Activated CD8-positive, alpha-beta T cell treated with anti-CD3 and anti-CD28 coated beads for 36 hours (primary cell): ENCODE measurements around the gene IL36G. TPM values are rescaled to one million over a fixed set of nuclear protein-coding genes. Genes with fewer than 3 reads are reported as not detected.
"Not testable (repeated sequence)": the region's sequence is repeated elsewhere in the genome, so short reads cannot be mapped to it uniquely, and the experiment has no call there.

Experiments
- ATAC-seq: fragments of 200-7000 bp; cut with Tn5 transposase; one replicate; pipeline ENCODE4 v1.10.0; 2021; ENCODE audit warnings: mild to moderate bottlenecking, moderate library complexity
- CTCF ChIA-PET: fragments of 350-600 bp; sonication (Branson Sonifier 250); formaldehyde crosslinking; loops from one replicate; lab custom pipeline; 2021; ENCODE audit warnings: antibody characterized with exemption; lab: Charles Lee
- POLR2A ChIA-PET: fragments of 350-600 bp; sonication (Branson Sonifier 250); formaldehyde crosslinking; loops from one replicate; lab custom pipeline; 2021; ENCODE audit warnings: antibody characterized with exemption; lab: Charles Lee
- DNase-seq: peaks from one replicate; pipeline ENCODE4 v3.0.0-alpha.2; 2020
- H3K27ac Mint-ChIP-seq: one replicate; pipeline ENCODE4 v1.8.0; 2021; ENCODE audit warnings: mild to moderate bottlenecking, mixed read lengths
- H3K27me3 Mint-ChIP-seq: one replicate; pipeline ENCODE4 v1.8.0; 2021; ENCODE audit warnings: mixed read lengths
- H3K36me3 Mint-ChIP-seq: one replicate; pipeline ENCODE4 v1.8.0; 2021; ENCODE audit warnings: low read depth, mixed read lengths
- H3K4me1 Mint-ChIP-seq: one replicate; pipeline ENCODE4 v1.8.0; 2021; ENCODE audit warnings: low read depth, mixed read lengths
- H3K4me3 Mint-ChIP-seq: one replicate; pipeline ENCODE4 v1.8.0; 2021; ENCODE audit warnings: mild to moderate bottlenecking, moderate library complexity, mixed read lengths
- H3K9me3 Mint-ChIP-seq: one replicate; pipeline ENCODE4 v1.8.0; 2021; ENCODE audit warnings: mixed read lengths
- intact Hi-C: fragments of 100-400 bp; cut with micrococcal nuclease; formaldehyde crosslinking; loops from one replicate; pipeline ENCODE4 v1.10.0; 2022
- total RNA-seq, 2 experiments: library from RNA; stranded (reverse); gene quantifications; one replicate each; pipeline ENCODE4 v1.2.3, GENCODE V29; 2021
- TF ChIP-seq, protein P1 (sequence below): fragments of 200-600 bp; IDR thresholded peaks from one replicate; pipeline ENCODE4 v1.8.0; 2022; ENCODE audit warnings: antibody characterized with exemption, mild to moderate bottlenecking

Gene IL36G
- total RNA-seq, result not detected

DNA sequence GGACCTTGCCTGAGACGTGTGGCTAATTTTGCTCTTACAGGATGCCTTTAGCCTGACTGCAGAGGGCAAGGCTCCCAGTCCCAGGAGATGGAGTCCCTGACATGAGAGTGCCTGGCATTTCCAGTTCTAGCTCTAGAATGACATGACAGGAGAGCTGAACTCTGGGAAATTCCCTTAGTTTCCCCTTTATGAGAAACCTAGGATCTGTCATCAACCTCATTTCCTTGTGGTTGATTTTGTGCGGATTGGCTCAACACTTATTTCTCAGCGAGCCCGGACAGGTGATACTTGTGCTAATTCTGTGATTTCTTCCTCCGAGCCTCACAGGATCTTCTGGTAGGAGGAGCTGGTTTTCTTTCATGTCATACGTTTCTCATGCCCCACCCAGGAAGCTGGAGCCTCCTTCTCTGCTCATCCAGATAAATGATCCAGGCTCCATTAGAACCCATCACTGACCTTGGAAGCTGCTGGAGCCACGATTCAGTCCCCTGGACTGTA is at the start of gene IL36G:
Gene IL36G, plus strand, starts transcription at position 448 of the 498 bp plus-strand sequence. CDS start 633 bp downstream, outside the sequence.
- Mint-ChIP-seq H3K4me3 (no peak within 1 kb of the TSS), H3K36me3 (no peaks in the 10 kb centered on the region), H3K9me3 (no peaks in the 10 kb centered on the region), H3K27ac (no peak within 1 kb of the TSS), H3K4me1 (peaks cover 29% of the 10 kb centered on the region), H3K27me3 (peaks cover 2% of the 10 kb centered on the region)
- ChIA-PET CTCF (interaction anchor here (1.1 to 3.1 kb wide), 3 partner anchors 18 to 39 kb away, joined by 3 to 8 read pairs (median 4); no protein-coding TSS in a partner anchor), POLR2A (interaction anchor here (0.6 kb wide), 1 partner anchor 57 kb away, joined by 3 read pairs; no protein-coding TSS in a partner anchor)
- intact Hi-C loops, result no loop called here
- ATAC-seq (no peak), DNase-seq (no peak)
- TF ChIP-seq, protein P1, sequence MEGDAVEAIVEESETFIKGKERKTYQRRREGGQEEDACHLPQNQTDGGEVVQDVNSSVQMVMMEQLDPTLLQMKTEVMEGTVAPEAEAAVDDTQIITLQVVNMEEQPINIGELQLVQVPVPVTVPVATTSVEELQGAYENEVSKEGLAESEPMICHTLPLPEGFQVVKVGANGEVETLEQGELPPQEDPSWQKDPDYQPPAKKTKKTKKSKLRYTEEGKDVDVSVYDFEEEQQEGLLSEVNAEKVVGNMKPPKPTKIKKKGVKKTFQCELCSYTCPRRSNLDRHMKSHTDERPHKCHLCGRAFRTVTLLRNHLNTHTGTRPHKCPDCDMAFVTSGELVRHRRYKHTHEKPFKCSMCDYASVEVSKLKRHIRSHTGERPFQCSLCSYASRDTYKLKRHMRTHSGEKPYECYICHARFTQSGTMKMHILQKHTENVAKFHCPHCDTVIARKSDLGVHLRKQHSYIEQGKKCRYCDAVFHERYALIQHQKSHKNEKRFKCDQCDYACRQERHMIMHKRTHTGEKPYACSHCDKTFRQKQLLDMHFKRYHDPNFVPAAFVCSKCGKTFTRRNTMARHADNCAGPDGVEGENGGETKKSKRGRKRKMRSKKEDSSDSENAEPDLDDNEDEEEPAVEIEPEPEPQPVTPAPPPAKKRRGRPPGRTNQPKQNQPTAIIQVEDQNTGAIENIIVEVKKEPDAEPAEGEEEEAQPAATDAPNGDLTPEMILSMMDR, result no peak

DNA sequence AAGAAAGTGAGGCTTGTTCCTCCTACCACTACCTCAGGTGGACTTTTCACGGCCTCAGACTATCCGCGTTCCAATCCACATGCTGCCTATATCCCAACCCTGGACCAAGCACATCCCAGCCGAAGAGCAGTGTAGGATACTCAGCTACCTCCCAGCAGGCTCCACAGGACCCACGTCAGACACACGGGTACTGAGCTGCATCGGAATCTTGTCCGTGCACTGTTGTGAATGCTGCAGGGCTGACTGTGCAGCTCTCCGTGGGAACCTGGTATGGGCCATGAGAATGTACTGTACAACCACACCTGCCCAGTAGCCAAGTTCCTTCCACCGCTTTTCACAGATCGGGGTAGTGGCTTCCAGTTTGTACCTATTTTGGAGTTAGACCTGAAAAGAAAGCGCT is 44.5 kb upstream of the IL36G start:
- CTCF ChIA-PET, result no interaction called here
- Mint-ChIP-seq H3K9me3 (no peaks in the 10 kb centered on the region), H3K36me3 (no peaks in the 10 kb centered on the region), H3K4me3 (no peak overlapping the region), H3K27me3 (no peaks in the 10 kb centered on the region), H3K4me1 (no peaks in the 10 kb centered on the region), H3K27ac (no peak overlapping the region)
- intact Hi-C loops, result no loop called here
- ATAC-seq (no peak), DNase-seq (no peak)
- TF ChIP-seq, protein P1, result no peak
- POLR2A ChIA-PET, result no interaction called here

DNA sequence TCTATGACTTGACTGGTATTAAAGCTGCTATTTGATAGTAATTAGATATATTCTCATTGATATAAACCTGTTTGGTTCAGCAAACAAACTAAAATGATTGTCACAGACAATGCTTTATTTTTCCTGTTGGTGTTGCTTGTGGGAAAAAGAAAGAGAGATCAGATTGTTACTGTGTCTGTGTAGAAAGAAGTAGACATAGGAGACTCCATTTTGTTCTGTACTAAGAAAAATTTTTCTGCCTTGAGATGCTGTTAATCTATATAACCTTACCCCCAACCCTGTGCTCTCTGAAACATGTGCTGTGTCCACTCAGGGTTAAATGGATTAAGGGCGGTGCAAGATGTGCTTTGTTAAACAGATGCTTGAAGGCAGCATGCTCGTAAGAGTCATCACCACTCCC is 43.7 kb upstream of the IL36G start:
- POLR2A ChIA-PET, CTCF ChIA-PET, H3K9me3 Mint-ChIP-seq, intact Hi-C loops, H3K36me3 Mint-ChIP-seq, DNase-seq, H3K27me3 Mint-ChIP-seq, ATAC-seq, H3K4me3 Mint-ChIP-seq, H3K4me1 Mint-ChIP-seq, H3K27ac Mint-ChIP-seq: not testable (repeated sequence)

DNA sequence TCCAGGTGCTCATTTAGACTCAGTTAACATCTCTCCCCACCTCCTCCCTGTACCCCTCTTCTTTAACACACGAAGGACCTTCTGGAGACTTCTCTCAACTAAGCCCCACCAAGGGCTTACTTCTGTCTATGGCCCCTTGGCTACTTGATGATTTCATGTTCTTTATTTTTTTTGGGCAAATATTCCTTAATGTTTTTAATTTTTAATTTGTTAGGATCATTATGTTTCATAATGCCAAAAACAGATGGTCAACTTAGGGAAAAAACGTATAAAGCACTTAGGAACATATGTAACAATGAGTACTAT is 40.9 kb upstream of the IL36G start:
- intact Hi-C loops, result no loop called here
- H3K36me3 Mint-ChIP-seq, result no peaks in the 10 kb centered on the region
- H3K4me1 Mint-ChIP-seq, result peaks cover 9% of the 10 kb centered on the region
- H3K4me3 Mint-ChIP-seq, result no peak overlapping the region
- CTCF ChIA-PET, result interaction anchor here (1.5 kb wide), 1 partner anchor 10 kb away, joined by 3 read pairs; no protein-coding TSS in a partner anchor
- H3K27ac Mint-ChIP-seq, result no peak overlapping the region
- no peak for DNase-seq
- H3K27me3 Mint-ChIP-seq, result no peaks in the 10 kb centered on the region
- TF ChIP-seq, protein P1, result no peak
- POLR2A ChIA-PET, result no interaction called here
- no peak for ATAC-seq
- H3K9me3 Mint-ChIP-seq, result no peaks in the 10 kb centered on the region

DNA sequence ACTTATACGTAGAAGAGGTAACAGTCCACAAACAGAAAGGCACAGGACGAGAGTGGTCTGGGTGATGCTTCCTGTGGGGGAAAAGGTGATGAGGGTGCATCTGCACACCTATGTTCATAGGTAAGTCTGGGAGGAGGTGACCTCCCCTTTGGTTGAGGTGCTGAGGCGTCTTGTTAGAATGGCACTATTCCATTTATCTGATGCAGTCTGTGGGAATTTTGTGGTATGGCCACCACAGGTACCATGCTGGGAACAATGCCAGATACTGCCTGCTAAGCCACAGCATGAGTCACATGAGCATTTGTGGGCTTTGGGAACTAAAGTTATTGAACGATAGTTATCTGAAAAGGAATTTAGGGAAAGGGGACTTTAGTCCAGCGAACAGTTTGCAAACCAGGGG is 38.9 kb upstream of the IL36G start:
- Mint-ChIP-seq H3K27me3 (no peaks in the 10 kb centered on the region), H3K4me1 (peaks cover 9% of the 10 kb centered on the region), H3K27ac (no peak overlapping the region), H3K4me3 (no peak overlapping the region), H3K36me3 (no peaks in the 10 kb centered on the region), H3K9me3 (no peaks in the 10 kb centered on the region)
- ATAC-seq (no peak), DNase-seq (peak; percentile 22)
- intact Hi-C loops, result no loop called here
- ChIA-PET CTCF (interaction anchor here (6.0 to 6.3 kb wide), 2 partner anchors 22 to 187 kb away, joined by 58 to 159 read pairs; no protein-coding TSS in a partner anchor), POLR2A (no interaction called here)
- TF ChIP-seq, protein P1, result no peak
